ENCODE results near the gene MAPK11.

Gene MAPK11

DNA sequence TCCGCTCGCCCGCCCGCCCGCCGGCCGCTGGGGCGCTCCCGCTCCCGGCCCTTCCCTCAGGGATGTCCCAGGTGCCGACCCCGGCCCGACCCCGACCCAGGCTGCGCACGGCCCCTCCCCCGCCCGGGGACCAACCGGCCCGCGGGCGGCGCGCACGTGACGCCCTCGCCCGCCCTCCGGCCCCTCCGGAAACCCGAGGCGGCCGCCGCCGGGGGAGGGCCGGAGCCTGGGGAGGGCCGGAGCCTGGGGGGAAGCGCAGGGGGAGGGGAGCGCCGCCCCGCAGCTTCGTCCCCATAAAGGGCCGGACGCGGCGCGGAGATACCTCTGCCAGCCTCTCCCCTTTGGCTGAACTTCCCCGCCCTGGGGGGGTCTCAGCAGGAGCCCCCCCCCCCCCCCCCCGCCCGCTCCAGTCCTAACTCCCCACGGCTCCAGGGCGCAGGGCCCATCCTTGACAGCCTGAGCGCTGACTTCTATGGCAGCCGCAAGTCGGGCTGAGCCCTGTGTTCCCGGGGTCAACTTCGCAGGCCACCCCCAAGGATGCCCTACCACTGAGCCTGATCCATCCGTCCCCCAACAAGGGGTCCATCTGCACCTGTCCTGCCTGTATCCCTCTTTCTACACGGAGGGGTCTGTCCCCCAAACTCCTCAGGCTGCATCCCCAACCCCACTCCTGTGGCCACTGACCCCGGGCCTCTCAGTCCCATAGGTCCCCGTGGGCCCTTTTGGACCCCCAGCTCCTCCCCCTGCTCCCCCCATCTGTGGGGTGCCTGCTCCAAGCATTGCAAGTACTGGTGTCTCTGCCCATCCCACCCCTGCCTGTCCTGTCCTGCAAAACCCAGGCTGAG, 8.3 kb downstream of the MAPK11 start, which contains the start of gene MAPK12:
Gene MAPK12 (minus strand): TSS at position 69 of the 845 bp plus-strand sequence. CDS start 174 bp downstream, outside the sequence.
- no peaks in the 10 kb centered on the region for H3K9me3 ChIP-seq (ENCODE audit: insufficient read depth, low read length)
- H3K79me2 ChIP-seq (ENCODE audit: low read length), result peaks cover 18% of the 10 kb centered on the region
- H2AFZ ChIP-seq (ENCODE audit: low read depth, low read length), result no peak within 1 kb of the TSS
- H3K27me3 ChIP-seq (ENCODE audit: low read depth, low read length), result no peaks in the 10 kb centered on the region
- H4K20me1 ChIP-seq (ENCODE audit: insufficient read depth, low read length), result no peaks in the 10 kb centered on the region
- H3K9ac ChIP-seq (ENCODE audit: low read length), result peak within 1 kb of the TSS; percentile 91
- TF ChIP-seq, protein P1, sequence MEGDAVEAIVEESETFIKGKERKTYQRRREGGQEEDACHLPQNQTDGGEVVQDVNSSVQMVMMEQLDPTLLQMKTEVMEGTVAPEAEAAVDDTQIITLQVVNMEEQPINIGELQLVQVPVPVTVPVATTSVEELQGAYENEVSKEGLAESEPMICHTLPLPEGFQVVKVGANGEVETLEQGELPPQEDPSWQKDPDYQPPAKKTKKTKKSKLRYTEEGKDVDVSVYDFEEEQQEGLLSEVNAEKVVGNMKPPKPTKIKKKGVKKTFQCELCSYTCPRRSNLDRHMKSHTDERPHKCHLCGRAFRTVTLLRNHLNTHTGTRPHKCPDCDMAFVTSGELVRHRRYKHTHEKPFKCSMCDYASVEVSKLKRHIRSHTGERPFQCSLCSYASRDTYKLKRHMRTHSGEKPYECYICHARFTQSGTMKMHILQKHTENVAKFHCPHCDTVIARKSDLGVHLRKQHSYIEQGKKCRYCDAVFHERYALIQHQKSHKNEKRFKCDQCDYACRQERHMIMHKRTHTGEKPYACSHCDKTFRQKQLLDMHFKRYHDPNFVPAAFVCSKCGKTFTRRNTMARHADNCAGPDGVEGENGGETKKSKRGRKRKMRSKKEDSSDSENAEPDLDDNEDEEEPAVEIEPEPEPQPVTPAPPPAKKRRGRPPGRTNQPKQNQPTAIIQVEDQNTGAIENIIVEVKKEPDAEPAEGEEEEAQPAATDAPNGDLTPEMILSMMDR (IDR thresholded peaks at IDR 0.05; ENCODE audit: low read depth, low read length), result no peak
- TF ChIP-seq EZH2phosphoT487 (IDR thresholded peaks at IDR 0.05; ENCODE audit: low read depth), result no peak
- peaks cover 21% of the 10 kb centered on the region for H3K4me1 ChIP-seq (ENCODE audit: low read length)
- peak within 1 kb of the TSS; percentile 55 for H3K27ac ChIP-seq (ENCODE audit: low read length)
- peak within 1 kb of the TSS; percentile 92 for H3K4me2 ChIP-seq (ENCODE audit: low read length)
- no peaks in the 10 kb centered on the region for H3K36me3 ChIP-seq (replicated peaks; ENCODE audit: low read depth, low read length)
- H3K4me3 ChIP-seq (ENCODE audit: low read length), result peak within 1 kb of the TSS; percentile 97

DNA sequence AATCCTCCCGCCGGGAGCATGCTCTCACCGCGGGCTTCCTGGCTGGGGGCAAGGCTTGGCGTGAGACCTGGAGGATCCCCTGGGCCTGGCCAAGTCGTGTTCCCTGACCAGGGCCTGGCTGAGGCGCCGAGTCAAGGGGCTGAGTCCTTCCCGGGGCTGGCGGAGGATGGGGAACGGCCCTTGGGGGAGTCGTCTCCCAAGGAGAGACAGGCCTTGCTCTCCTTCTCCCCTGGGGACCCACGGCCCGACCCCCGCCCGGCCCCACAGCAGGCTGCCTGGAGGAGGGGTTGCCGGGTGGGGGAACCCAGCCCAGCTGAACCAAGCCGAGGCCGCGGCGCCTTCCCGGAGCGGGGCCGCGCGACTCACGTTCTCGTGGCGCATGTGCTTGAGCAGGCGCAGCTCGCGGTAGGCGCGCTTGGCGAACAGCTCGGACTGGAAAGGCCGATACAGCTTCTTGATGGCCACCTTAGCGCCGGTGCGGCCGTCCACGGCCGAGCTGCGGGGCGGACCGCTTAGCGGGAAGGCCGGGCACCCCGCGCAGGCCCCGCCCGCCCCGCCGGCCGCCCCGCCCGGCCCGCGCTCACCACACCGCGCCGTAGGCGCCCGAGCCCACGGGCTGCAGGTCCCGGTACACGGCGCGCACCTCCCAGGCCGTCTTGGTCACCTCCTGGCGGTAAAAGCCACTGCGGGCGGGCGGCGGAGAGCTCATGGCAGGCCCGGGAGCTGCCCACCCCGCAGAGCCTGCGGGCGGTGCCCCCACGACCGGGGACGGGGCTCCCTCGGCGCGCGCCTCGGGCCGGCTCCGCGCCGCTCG, 9.2 kb downstream of the MAPK11 start:
- H2AFZ ChIP-seq (ENCODE audit: low read depth, low read length), result no peak overlapping the region
- H3K27me3 ChIP-seq (ENCODE audit: low read depth, low read length), result no peaks in the 10 kb centered on the region
- H3K4me1 ChIP-seq (ENCODE audit: low read length), result peaks cover 21% of the 10 kb centered on the region
- H3K9me3 ChIP-seq (ENCODE audit: insufficient read depth, low read length), result no peaks in the 10 kb centered on the region
- peak overlapping the region; percentile 97 for H3K4me3 ChIP-seq (ENCODE audit: low read length)
- H4K20me1 ChIP-seq (ENCODE audit: insufficient read depth, low read length), result no peaks in the 10 kb centered on the region
- peak overlapping the region; percentile 55 for H3K27ac ChIP-seq (ENCODE audit: low read length)
- peak overlapping the region; percentile 91 for H3K9ac ChIP-seq (ENCODE audit: low read length)
- peaks cover 18% of the 10 kb centered on the region for H3K79me2 ChIP-seq (ENCODE audit: low read length)
- no peaks in the 10 kb centered on the region for H3K36me3 ChIP-seq (replicated peaks; ENCODE audit: low read depth, low read length)
- H3K4me2 ChIP-seq (ENCODE audit: low read length), result peak overlapping the region; percentile 92
- TF ChIP-seq EZH2phosphoT487 (IDR thresholded peaks at IDR 0.05; ENCODE audit: low read depth), result no peak
- TF ChIP-seq, protein P1 (IDR thresholded peaks at IDR 0.05; ENCODE audit: low read depth, low read length), result no peak

DNA sequence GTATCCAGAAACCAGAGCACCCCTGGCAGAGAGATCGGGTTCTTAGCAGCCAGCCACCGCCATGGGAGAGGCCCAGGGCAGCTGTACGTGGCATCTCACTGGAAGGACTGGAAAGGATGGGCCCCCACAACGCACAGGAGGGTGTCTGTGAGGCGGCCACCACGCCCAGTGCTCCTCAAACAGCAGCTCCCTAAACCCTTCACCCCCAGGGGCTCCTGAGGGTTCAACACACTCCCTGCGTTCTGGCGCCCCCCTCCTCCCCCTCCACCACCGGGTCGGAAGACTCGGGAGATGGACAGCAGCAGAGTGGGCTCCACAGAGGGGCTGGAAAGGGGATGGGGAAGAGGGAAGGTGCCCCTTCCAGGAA, 9.8 kb downstream of the MAPK11 start:
- no peaks in the 10 kb centered on the region for H3K27me3 ChIP-seq (ENCODE audit: low read depth, low read length)
- no peaks in the 10 kb centered on the region for H3K9me3 ChIP-seq (ENCODE audit: insufficient read depth, low read length)
- peak overlapping the region; percentile 92 for H3K4me2 ChIP-seq (ENCODE audit: low read length)
- peak overlapping the region; percentile 91 for H3K9ac ChIP-seq (ENCODE audit: low read length)
- peak overlapping the region; percentile 55 for H3K27ac ChIP-seq (ENCODE audit: low read length)
- TF ChIP-seq EZH2phosphoT487 (IDR thresholded peaks at IDR 0.05; ENCODE audit: low read depth), result no peak
- TF ChIP-seq, protein P1 (IDR thresholded peaks at IDR 0.05; ENCODE audit: low read depth, low read length), result no peak
- no peak overlapping the region for H2AFZ ChIP-seq (ENCODE audit: low read depth, low read length)
- H3K79me2 ChIP-seq (ENCODE audit: low read length), result peaks cover 18% of the 10 kb centered on the region
- H3K4me3 ChIP-seq (ENCODE audit: low read length), result peak overlapping the region; percentile 97
- H3K36me3 ChIP-seq (replicated peaks; ENCODE audit: low read depth, low read length), result no peaks in the 10 kb centered on the region
- H4K20me1 ChIP-seq (ENCODE audit: insufficient read depth, low read length), result no peaks in the 10 kb centered on the region
- peaks cover 21% of the 10 kb centered on the region for H3K4me1 ChIP-seq (ENCODE audit: low read length)

DNA sequence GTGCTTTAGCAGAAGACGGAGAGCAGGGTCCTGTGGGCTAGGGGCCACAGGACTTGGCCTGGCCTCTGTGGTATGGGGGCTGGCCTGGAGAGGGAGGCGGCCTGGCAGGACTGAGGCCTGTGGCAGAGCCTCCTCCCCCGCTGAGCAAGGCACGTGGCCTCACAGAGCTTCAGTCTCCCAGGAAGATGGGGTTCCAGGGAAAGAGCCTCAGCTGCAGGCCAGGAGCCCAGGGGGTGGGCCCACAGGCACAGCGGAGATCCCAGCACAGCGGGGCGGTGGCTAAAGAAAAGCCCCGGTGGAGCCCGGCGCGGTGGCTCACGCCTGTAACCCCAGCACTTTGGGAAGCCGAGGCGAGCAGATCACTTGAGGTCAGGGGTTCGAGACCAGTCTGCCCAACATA, 10.9 kb downstream of the MAPK11 start:
- TF ChIP-seq, protein P1 (IDR thresholded peaks at IDR 0.05; ENCODE audit: low read depth, low read length), result no peak
- TF ChIP-seq EZH2phosphoT487 (IDR thresholded peaks at IDR 0.05; ENCODE audit: low read depth), result no peak
- Histone ChIP-seq H3K27me3 (ENCODE audit: low read depth, low read length) (no peaks in the 10 kb centered on the region), H3K27ac (ENCODE audit: low read length) (no peak overlapping the region), H4K20me1 (ENCODE audit: insufficient read depth, low read length) (no peaks in the 10 kb centered on the region), H3K4me1 (ENCODE audit: low read length) (peaks cover 17% of the 10 kb centered on the region), H3K4me3 (ENCODE audit: low read length) (no peak overlapping the region), H3K9me3 (ENCODE audit: insufficient read depth, low read length) (no peaks in the 10 kb centered on the region), H3K9ac (ENCODE audit: low read length) (no peak overlapping the region), H3K79me2 (ENCODE audit: low read length) (peaks cover 18% of the 10 kb centered on the region), H2AFZ (ENCODE audit: low read depth, low read length) (no peak overlapping the region), H3K4me2 (ENCODE audit: low read length) (no peak overlapping the region), H3K36me3 (replicated peaks; ENCODE audit: low read depth, low read length) (no peaks in the 10 kb centered on the region)

Data from OCI-LY3 (cell line).